C4-2B (cell line): Measurements from ENCODE around the gene UBE2V1.

Source experiments
- H3K27ac ChIP-seq: fragments of 450-650 bp; 2 replicates; pipeline ENCODE4 v1.5.1; 2017
- CTCF ChIP-seq: fragments of 450-650 bp; conservative IDR thresholded peaks from 2 replicates; pipeline ENCODE4 v1.5.1; 2017; ENCODE audit warnings: mild to moderate bottlenecking
- ZFX ChIP-seq: fragments of 450-650 bp; IDR thresholded peaks from 2 replicates; pipeline ENCODE4 v1.6.1; 2017

UBE2V1 gene

GRCh38 chr20:50034567-50035180 lies 78.3 kb downstream of the UBE2V1 start:
- TF ChIP-seq CTCF (no peak), ZFX (no peak)
- H3K27ac ChIP-seq = no peak overlapping the region

- H3K27ac ChIP-seq = peak overlapping the region; percentile 1; the same call in 1 of the 2 replicates
- TF ChIP-seq CTCF = no peak
- TF ChIP-seq ZFX = no peak
Measured at GRCh38 chr20:50032955-50033666, 79.8 kb downstream of the UBE2V1 start.
